Measurements from ENCODE around the gene ADD1. TPM values are rescaled to one million over a fixed set of nuclear protein-coding genes. Genes with fewer than 3 reads are reported as not detected.

ADD1 gene
- total and polyA plus RNA-seq, 2 of the 13 experiments (the other 11 are each of a cell fraction or from before 2014, with no cell fraction given), result 73.9 to 122 TPM

DNA sequence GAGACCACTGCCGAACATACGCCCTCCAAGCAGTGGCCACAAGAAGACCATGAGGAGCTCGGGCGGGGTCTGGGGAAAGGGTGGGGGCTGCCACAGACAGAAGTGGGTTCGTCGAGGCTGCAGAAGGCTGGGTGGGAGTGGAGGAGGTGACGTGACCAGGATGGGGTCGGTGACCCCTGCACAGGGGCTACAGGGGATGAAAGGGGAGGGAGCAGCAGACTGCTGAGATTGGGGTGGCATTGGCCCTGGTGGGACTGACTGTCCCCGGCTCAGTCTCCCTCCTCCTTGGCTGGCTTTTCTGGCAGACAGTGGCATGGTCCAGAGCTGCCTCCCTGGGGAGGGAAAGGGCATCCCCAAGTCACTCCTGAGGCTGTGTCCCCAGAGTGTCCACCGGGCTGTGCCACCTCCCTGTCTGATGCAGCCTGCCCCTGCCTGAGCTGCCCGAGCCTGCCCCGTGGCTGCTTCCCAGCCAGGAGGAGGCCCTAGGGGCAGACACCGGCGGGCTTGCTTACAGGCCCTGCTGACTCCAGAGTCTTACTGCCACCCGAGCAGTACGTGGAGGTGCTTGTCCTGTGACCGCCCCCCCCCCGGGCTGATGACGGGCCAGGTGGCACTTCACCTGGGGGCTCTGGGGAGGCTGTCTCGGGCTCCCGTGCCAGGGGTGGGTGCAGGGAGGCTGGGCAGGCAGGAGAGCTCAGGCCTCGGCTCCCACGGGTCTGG lies 43.5 kb upstream of the ADD1 start (continued):
- TF ChIP-seq, protein P1, sequence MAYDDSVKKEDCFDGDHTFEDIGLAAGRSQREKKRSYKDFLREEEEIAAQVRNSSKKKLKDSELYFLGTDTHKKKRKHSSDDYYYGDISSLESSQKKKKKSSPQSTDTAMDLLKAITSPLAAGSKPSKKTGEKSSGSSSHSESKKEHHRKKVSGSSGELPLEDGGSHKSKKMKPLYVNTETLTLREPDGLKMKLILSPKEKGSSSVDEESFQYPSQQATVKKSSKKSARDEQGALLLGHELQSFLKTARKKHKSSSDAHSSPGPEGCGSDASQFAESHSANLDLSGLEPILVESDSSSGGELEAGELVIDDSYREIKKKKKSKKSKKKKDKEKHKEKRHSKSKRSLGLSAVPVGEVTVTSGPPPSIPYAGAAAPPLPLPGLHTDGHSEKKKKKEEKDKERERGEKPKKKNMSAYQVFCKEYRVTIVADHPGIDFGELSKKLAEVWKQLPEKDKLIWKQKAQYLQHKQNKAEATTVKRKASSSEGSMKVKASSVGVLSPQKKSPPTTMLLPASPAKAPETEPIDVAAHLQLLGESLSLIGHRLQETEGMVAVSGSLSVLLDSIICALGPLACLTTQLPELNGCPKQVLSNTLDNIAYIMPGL (CRISPR knock-in tag; IDR thresholded peaks at IDR 0.05; ENCODE audit: borderline replicate concordance in 1 of 2, low read depth in 1 of 2), result 0 out of 4 replicates have a peak, but pooled peaks of 1 of the 2 experiments have one; percentile 10
- TF ChIP-seq RBM22 (optimal IDR thresholded peaks at IDR 0.05; ENCODE audit: low read length) (peak; percentile 15), ZNF572 (CRISPR knock-in tag; IDR thresholded peaks at IDR 0.05) (no peak), ZNF160 (CRISPR knock-in tag; IDR thresholded peaks at IDR 0.05) (0 out of 2 replicates have a peak, but pooled peaks have one; percentile 35), ZNF501 (CRISPR knock-in tag; IDR thresholded peaks at IDR 0.05) (peak; percentile 2; the same call in 1 of the 2 replicates), ZNF564 (CRISPR knock-in tag; IDR thresholded peaks at IDR 0.05) (0 out of 2 replicates have a peak, but pooled peaks have one; percentile 6), ZNF891 (CRISPR knock-in tag; IDR thresholded peaks at IDR 0.05) (0 out of 2 replicates have a peak, but pooled peaks have one; percentile 7), MYC (CRISPR knock-in tag; IDR thresholded peaks at IDR 0.05; ENCODE audit: borderline replicate concordance) (0 out of 2 replicates have a peak, but pooled peaks have one; percentile 13), CEBPG (CRISPR knock-in tag; IDR thresholded peaks at IDR 0.05) (no peak), HNRNPL (IDR thresholded peaks at IDR 0.05; ENCODE audit: low read depth, low read length) (peak; percentile 90)
- TF ChIP-seq, protein P2, sequence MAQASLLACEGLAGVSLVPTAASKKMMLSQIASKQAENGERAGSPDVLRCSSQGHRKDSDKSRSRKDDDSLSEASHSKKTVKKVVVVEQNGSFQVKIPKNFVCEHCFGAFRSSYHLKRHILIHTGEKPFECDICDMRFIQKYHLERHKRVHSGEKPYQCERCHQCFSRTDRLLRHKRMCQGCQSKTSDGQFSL (CRISPR knock-in tag; IDR thresholded peaks at IDR 0.05), result peak; percentile 75; the same call in 1 of the 2 replicates
